SK-N-SH (cell line): ENCODE measurements around the gene PKP1. TPM values are rescaled to one million over a fixed set of nuclear protein-coding genes. Genes with fewer than 3 reads are reported as not detected.

Experiments used
- CTCF ChIA-PET: fragments of 300-600, 350-600 bp; formaldehyde crosslinking; extraction: SDS; loops from one replicate; lab custom pipeline; 2021; lab: Yijun Ruan, JAX
- POLR2A ChIA-PET: fragments of 350-600 bp; sonication (Branson Sonifier 250); formaldehyde crosslinking; extraction: SDS; loops from one replicate; lab custom pipeline; 2020; ENCODE audit warnings: antibody characterized with exemption, inconsistent platforms; lab: Yijun Ruan, JAX
- DNase-seq: peaks from one replicate; pipeline ENCODE4 v3.0.0; 2012
- H2AFZ ChIP-seq: fragments of 200-600 bp; sonication (generic); 2 replicates; pipeline ENCODE4 v1.8.1; 2016; ENCODE audit warnings: antibody characterized with exemption, mild to moderate bottlenecking, low read depth
- H3F3A ChIP-seq: fragments of 200-600 bp; sonication (generic); replicated peaks from 2 replicates; pipeline ENCODE3; 2016; ENCODE audit warnings: antibody characterized with exemption, mild to moderate bottlenecking; ENCODE audit not compliant: insufficient read depth
- H3K27ac ChIP-seq, 2 experiments: fragments of 200-500 bp in 1 of 2; fragments of 200-600 bp in 1 of 2; sonication (Bioruptor generic) in 1 of 2; sonication (generic), shearing (Covaris generic) in 1 of 2; 2 replicates each; pipeline versions ENCODE4 v1.5.1 to v1.6.1; 2014 to 2016; ENCODE audit warnings: low read depth in 2 of 2, inconsistent platforms in 1 of 2, low read length in 1 of 2, mild to moderate bottlenecking in 1 of 2, mixed read lengths in 1 of 2
- H3K27me3 ChIP-seq: fragments of 200-600 bp; sonication (generic), shearing (Covaris generic); 2 replicates; pipeline ENCODE4 v1.6.1; 2016; ENCODE audit warnings: mixed run types; ENCODE audit not compliant: insufficient read depth
- H3K36me3 ChIP-seq, 2 experiments: fragments of 200-500 bp in 1 of 2; fragments of 200-600 bp in 1 of 2; sonication (Bioruptor generic) in 1 of 2; sonication (generic) in 1 of 2; replicated peaks in 1 of 2; 2 replicates each; pipeline versions ENCODE3 to v1.5.1; 2014 to 2016; ENCODE audit warnings: low read length in 1 of 2, mild to moderate bottlenecking in 1 of 2; ENCODE audit not compliant: insufficient read depth in 2 of 2, control insufficient read depth in 1 of 2
- H3K4me1 ChIP-seq, 2 experiments: fragments of 200-500 bp in 1 of 2; fragments of 200-600 bp in 1 of 2; sonication (Bioruptor generic) in 1 of 2; sonication (generic), shearing (Covaris generic) in 1 of 2; 2 replicates each; pipeline versions ENCODE4 v1.5.1 to v1.6.1; 2014 to 2016; ENCODE audit warnings: low read depth in 1 of 2, low read length in 1 of 2, mixed run types in 1 of 2; ENCODE audit not compliant: insufficient read depth in 2 of 2, control insufficient read depth in 1 of 2
- H3K4me2 ChIP-seq: fragments of 200-600 bp; sonication (generic), shearing (Covaris generic); 2 replicates; pipeline ENCODE4 v1.6.1; 2017; ENCODE audit warnings: mixed run types
- H3K4me3 ChIP-seq, 2 experiments: fragments of 200-500 bp in 1 of 2; fragments of 200-600 bp in 1 of 2; sonication (Bioruptor generic) in 1 of 2; sonication (generic), shearing (Covaris generic) in 1 of 2; 2 replicates each; pipeline versions ENCODE4 v1.5.1 to v1.8.1; 2014 to 2016; ENCODE audit warnings: low read depth in 2 of 2, inconsistent platforms in 1 of 2, low read length in 1 of 2, mild to moderate bottlenecking in 1 of 2, mixed read lengths in 1 of 2, moderate library complexity in 1 of 2
- H3K79me2 ChIP-seq: fragments of 200-600 bp; sonication (generic); 2 replicates; pipeline ENCODE4 v1.8.1; 2017; ENCODE audit warnings: mild to moderate bottlenecking; ENCODE audit not compliant: insufficient read depth
- H3K9ac ChIP-seq: fragments of 200-600 bp; sonication (generic); 2 replicates; pipeline ENCODE4 v1.6.1; 2017; ENCODE audit warnings: mixed run types
- H3K9me2 ChIP-seq: fragments of 200-600 bp; sonication (generic); 2 replicates; pipeline ENCODE4 v1.6.1; 2017; ENCODE audit warnings: mixed run types
- H3K9me3 ChIP-seq: fragments of 200-600 bp; sonication (generic); 2 replicates; pipeline ENCODE4 v1.6.1; 2017; ENCODE audit warnings: mixed run types, mild to moderate bottlenecking, moderate library complexity
- H4K20me1 ChIP-seq: fragments of 200-600 bp; sonication (generic); 2 replicates; pipeline ENCODE4 v1.6.1; 2017; ENCODE audit warnings: mild to moderate bottlenecking, mixed run types; ENCODE audit not compliant: insufficient read depth
- ELF1 ChIP-seq: IDR thresholded peaks from 2 replicates; pipeline ENCODE4 v1.4.0; 2012
- FOSL2 ChIP-seq: IDR thresholded peaks from 2 replicates; pipeline ENCODE4 v1.4.0; 2012; ENCODE audit warnings: low read depth, mild to moderate bottlenecking, moderate library complexity, borderline replicate concordance
- JUND ChIP-seq: IDR thresholded peaks from 2 replicates; pipeline ENCODE4 v1.4.0; 2012
- NFIC ChIP-seq: IDR thresholded peaks from 2 replicates; pipeline ENCODE4 v1.4.0; 2012; ENCODE audit warnings: borderline replicate concordance
- POLR2AphosphoS5 ChIP-seq: IDR thresholded peaks from 2 replicates; pipeline ENCODE4 v1.6.1; 2012; ENCODE audit warnings: low read depth, low read length
- RCOR1 ChIP-seq: fragments of 150-350 bp; IDR thresholded peaks from 2 replicates; pipeline ENCODE4 v1.6.1; 2017; ENCODE audit warnings: antibody characterized with exemption, low read length
- RFX5 ChIP-seq: IDR thresholded peaks from 2 replicates; pipeline ENCODE4 v1.6.1; 2012; ENCODE audit warnings: mild to moderate bottlenecking, improper control_type of control experiment, low read length
- RXRA ChIP-seq: IDR thresholded peaks from 2 replicates; pipeline ENCODE4 v1.4.0; 2012; ENCODE audit warnings: low read depth, mild to moderate bottlenecking, borderline replicate concordance
- TEAD4 ChIP-seq: IDR thresholded peaks from 2 replicates; pipeline ENCODE4 v1.4.0; 2012; ENCODE audit warnings: mild to moderate bottlenecking, borderline replicate concordance; ENCODE audit not compliant: insufficient read depth
- WGBS: methylation state at CpG from one replicate; pipeline ENCODE4 v1.1.6; 2017; ENCODE audit warnings: low lambda C conversion rate; 5-methylcytosine and 5-hydroxymethylcytosine counted together
- polyA plus RNA-seq, 3 experiments: library from polyadenylated mRNA; depleted of rRNA; stranded (reverse); fragments of >200 nt; gene quantifications; 2 replicates each; pipeline ENCODE4 v1.2.3, GENCODE V29; 2012
- TF ChIP-seq, protein P1 (sequence below): IDR thresholded peaks from 2 replicates; pipeline ENCODE4 v1.4.0; 2012; ENCODE audit warnings: low read depth, borderline replicate concordance
- TF ChIP-seq, protein P2 (sequence below): IDR thresholded peaks from 2 replicates; pipeline ENCODE4; 2012
- TF ChIP-seq, protein P3 (sequence below): IDR thresholded peaks from 2 replicates; pipeline ENCODE4 v1.6.1; 2012; ENCODE audit warnings: mild to moderate bottlenecking, low read depth, low read length, moderate library complexity
- TF ChIP-seq, protein P4 (sequence below): IDR thresholded peaks from 2 replicates; pipeline ENCODE4 v1.4.0; 2012; ENCODE audit warnings: low read depth, borderline replicate concordance
- TF ChIP-seq, protein P5 (sequence below): fragments of 150-350 bp; IDR thresholded peaks from 2 replicates; pipeline ENCODE4 v1.6.1; 2017; ENCODE audit warnings: antibody characterized with exemption, low read length, low read depth, borderline replicate concordance

PKP1 gene
- polyA plus RNA-seq, 1 of the 3 experiments (the other 2 are of a cell fraction), result not detected

DNA sequence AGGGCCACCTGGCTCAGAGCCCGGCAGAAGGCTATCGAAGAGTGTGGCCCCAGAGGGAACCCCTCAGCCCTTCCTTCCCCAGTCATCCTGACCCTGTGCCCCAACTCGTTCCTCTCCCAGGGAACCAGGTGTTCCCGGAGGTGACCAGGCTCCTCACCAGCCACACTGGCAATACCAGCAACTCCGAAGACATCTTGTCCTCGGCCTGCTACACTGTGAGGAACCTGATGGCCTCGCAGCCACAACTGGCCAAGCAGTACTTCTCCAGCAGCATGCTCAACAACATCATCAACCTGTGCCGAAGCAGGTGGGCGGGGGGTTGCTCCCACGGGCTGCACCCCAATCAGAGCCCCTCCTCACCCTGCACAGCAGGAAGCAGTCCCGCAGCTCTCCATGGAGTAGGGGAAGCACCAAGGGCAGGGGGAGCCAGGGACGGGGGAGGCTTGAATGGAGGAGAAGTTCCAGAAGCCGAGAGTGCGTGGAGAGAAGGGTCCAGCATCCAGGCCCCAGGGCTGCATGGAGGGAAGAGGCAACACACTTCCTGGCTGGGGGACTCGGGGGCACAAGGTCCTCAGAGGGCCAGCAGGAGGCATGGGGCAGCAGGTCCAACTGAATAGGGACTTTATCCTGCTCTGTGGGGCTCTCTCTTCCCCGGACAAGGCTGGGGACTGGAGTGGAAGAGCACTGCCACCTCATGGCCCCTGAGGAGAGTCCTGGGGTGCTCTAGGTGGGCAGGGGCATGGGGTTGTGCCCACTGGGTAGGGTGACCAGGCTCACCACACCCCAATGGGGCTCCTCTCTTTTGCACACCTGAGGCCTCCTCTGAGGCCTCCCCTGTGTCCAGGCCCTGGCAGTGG lies 41.7 kb downstream of the PKP1 start:
- H3K4me1 ChIP-seq, result peaks cover 0 to 21% of the 10 kb centered on the region in 2 experiments; a peak in 1 of 4 replicates
- H3K79me2 ChIP-seq, result no peaks in the 10 kb centered on the region
- no peak overlapping the region for H3K9ac ChIP-seq
- no peaks in the 10 kb centered on the region for H3K36me3 ChIP-seq
- H3K9me3 ChIP-seq, result no peaks in the 10 kb centered on the region
- ChIA-PET POLR2A (no interaction called here), CTCF (interaction anchor here (0.7 to 3.4 kb wide), 6 partner anchors 8 to 188 kb away, joined by 3 to 14 read pairs (median 4); no protein-coding TSS in a partner anchor)
- H3F3A ChIP-seq, result no peaks in the 10 kb centered on the region
- no peak for DNase-seq
- TF ChIP-seq, protein P1, sequence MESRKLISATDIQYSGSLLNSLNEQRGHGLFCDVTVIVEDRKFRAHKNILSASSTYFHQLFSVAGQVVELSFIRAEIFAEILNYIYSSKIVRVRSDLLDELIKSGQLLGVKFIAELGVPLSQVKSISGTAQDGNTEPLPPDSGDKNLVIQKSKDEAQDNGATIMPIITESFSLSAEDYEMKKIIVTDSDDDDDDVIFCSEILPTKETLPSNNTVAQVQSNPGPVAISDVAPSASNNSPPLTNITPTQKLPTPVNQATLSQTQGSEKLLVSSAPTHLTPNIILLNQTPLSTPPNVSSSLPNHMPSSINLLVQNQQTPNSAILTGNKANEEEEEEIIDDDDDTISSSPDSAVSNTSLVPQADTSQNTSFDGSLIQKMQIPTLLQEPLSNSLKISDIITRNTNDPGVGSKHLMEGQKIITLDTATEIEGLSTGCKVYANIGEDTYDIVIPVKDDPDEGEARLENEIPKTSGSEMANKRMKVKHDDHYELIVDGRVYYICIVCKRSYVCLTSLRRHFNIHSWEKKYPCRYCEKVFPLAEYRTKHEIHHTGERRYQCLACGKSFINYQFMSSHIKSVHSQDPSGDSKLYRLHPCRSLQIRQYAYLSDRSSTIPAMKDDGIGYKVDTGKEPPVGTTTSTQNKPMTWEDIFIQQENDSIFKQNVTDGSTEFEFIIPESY, result no peak
- TF ChIP-seq, protein P2, sequence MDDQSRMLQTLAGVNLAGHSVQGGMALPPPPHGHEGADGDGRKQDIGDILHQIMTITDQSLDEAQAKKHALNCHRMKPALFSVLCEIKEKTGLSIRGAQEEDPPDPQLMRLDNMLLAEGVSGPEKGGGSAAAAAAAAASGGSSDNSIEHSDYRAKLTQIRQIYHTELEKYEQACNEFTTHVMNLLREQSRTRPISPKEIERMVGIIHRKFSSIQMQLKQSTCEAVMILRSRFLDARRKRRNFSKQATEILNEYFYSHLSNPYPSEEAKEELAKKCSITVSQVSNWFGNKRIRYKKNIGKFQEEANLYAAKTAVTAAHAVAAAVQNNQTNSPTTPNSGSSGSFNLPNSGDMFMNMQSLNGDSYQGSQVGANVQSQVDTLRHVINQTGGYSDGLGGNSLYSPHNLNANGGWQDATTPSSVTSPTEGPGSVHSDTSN, result no peak
- TF ChIP-seq, protein P3, sequence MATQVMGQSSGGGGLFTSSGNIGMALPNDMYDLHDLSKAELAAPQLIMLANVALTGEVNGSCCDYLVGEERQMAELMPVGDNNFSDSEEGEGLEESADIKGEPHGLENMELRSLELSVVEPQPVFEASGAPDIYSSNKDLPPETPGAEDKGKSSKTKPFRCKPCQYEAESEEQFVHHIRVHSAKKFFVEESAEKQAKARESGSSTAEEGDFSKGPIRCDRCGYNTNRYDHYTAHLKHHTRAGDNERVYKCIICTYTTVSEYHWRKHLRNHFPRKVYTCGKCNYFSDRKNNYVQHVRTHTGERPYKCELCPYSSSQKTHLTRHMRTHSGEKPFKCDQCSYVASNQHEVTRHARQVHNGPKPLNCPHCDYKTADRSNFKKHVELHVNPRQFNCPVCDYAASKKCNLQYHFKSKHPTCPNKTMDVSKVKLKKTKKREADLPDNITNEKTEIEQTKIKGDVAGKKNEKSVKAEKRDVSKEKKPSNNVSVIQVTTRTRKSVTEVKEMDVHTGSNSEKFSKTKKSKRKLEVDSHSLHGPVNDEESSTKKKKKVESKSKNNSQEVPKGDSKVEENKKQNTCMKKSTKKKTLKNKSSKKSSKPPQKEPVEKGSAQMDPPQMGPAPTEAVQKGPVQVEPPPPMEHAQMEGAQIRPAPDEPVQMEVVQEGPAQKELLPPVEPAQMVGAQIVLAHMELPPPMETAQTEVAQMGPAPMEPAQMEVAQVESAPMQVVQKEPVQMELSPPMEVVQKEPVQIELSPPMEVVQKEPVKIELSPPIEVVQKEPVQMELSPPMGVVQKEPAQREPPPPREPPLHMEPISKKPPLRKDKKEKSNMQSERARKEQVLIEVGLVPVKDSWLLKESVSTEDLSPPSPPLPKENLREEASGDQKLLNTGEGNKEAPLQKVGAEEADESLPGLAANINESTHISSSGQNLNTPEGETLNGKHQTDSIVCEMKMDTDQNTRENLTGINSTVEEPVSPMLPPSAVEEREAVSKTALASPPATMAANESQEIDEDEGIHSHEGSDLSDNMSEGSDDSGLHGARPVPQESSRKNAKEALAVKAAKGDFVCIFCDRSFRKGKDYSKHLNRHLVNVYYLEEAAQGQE, result no peak
- TF ChIP-seq, protein P4, sequence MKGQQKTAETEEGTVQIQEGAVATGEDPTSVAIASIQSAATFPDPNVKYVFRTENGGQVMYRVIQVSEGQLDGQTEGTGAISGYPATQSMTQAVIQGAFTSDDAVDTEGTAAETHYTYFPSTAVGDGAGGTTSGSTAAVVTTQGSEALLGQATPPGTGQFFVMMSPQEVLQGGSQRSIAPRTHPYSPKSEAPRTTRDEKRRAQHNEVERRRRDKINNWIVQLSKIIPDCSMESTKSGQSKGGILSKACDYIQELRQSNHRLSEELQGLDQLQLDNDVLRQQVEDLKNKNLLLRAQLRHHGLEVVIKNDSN, result no peak
- TF ChIP-seq POLR2AphosphoS5 (no peak), TEAD4 (no peak), FOSL2 (no peak), ELF1 (no peak), RXRA (no peak), RFX5 (no peak), NFIC (no peak), RCOR1 (no peak), JUND (no peak)
- TF ChIP-seq, protein P5, sequence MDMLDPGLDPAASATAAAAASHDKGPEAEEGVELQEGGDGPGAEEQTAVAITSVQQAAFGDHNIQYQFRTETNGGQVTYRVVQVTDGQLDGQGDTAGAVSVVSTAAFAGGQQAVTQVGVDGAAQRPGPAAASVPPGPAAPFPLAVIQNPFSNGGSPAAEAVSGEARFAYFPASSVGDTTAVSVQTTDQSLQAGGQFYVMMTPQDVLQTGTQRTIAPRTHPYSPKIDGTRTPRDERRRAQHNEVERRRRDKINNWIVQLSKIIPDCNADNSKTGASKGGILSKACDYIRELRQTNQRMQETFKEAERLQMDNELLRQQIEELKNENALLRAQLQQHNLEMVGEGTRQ, result no peak
- no peak overlapping the region for H3K4me2 ChIP-seq
- no peaks in the 10 kb centered on the region; the same call in 1 of the 2 replicates for H3K27me3 ChIP-seq
- H2AFZ ChIP-seq, result no peak overlapping the region
- no peaks in the 10 kb centered on the region for H3K9me2 ChIP-seq
- no peak overlapping the region for H3K4me3 ChIP-seq
- H3K27ac ChIP-seq, result no peak overlapping the region
- no peaks in the 10 kb centered on the region for H4K20me1 ChIP-seq
- 47% methylated on average over 15 of the region's 16 CpGs for WGBS
